OCI-LY7 (cell line): ENCODE data around the gene EME1.

Experiments
- EZH2phosphoT487 ChIP-seq: fragments of 200-600 bp; sonication (generic); IDR thresholded peaks from 2 replicates; pipeline ENCODE4 v1.6.1; 2018; ENCODE audit warnings: low read depth, borderline replicate concordance, mild to moderate bottlenecking, mixed run types, antibody characterized with exemption, low read length, moderate library complexity, mixed read lengths
- TF ChIP-seq, protein P1 (sequence below): fragments of 200-600 bp; sonication (generic); conservative IDR thresholded peaks from 2 replicates; pipeline ENCODE4 v1.5.1; 2014; ENCODE audit warnings: mild to moderate bottlenecking, antibody characterized with exemption, low read length, moderate library complexity, mixed read lengths

DNA sequence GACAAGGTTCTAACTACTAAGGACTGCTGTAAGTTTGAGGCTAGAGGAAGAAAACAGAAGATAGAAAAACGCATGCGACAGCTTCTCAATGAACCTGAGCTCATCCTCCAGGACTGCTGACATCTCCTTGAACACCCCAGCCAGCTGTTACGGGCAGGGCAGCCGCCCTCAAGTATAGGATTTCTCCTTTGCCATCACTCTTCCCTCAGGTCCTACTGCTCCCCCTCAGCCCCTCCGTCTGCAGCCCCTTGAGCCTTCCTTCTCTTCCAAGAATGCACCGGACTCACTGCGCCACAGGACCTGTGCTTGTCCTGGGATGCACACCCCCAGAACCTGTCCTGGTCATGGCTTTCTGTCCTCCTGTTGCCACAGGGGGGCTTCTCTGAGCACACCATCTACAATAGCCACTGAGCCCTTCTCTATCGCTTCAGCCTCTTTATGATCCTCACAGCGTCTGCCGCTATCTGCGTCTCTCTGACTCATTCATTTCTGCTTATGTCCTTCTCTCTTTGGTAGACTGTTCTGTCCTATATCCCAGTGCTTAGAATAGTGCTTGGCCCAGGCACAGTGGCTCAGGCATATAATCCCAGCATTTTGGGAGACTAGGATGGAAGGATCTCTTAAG, 42.8 kb upstream of the EME1 start:
- TF ChIP-seq, protein P1, sequence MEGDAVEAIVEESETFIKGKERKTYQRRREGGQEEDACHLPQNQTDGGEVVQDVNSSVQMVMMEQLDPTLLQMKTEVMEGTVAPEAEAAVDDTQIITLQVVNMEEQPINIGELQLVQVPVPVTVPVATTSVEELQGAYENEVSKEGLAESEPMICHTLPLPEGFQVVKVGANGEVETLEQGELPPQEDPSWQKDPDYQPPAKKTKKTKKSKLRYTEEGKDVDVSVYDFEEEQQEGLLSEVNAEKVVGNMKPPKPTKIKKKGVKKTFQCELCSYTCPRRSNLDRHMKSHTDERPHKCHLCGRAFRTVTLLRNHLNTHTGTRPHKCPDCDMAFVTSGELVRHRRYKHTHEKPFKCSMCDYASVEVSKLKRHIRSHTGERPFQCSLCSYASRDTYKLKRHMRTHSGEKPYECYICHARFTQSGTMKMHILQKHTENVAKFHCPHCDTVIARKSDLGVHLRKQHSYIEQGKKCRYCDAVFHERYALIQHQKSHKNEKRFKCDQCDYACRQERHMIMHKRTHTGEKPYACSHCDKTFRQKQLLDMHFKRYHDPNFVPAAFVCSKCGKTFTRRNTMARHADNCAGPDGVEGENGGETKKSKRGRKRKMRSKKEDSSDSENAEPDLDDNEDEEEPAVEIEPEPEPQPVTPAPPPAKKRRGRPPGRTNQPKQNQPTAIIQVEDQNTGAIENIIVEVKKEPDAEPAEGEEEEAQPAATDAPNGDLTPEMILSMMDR, result no peak
- no peak for TF ChIP-seq EZH2phosphoT487
